CD14-positive monocyte (primary cell): Measurements from ENCODE around the gene ENTPD5. TPM values are rescaled to one million over a fixed set of nuclear protein-coding genes. Genes with fewer than 3 reads are reported as not detected.
"Not testable (repeated sequence)": the region's sequence is repeated elsewhere in the genome, so short reads cannot be mapped to it uniquely, and the experiment has no call there.

ENCODE experiments used
- DNase-seq, 3 donors: peaks; one replicate each; pipeline ENCODE4 v3.0.0-alpha.2; 2011 to 2022
- H2AFZ ChIP-seq: 2 replicates; pipeline ENCODE4 v1.6.0; 2012; ENCODE audit warnings: mild to moderate bottlenecking, low read depth, low read length, inconsistent platforms; ENCODE audit not compliant: insufficient read depth, poor library complexity, severe bottlenecking
- H3K27ac ChIP-seq, 2 donors: 1 replicate in 1 of 2; 2 replicates in 1 of 2; pipeline ENCODE4 v1.5.1; 2012 to 2013; ENCODE audit warnings: low read length in 2 of 2, control low read depth in 1 of 2, inconsistent platforms in 1 of 2, low read depth in 1 of 2, mild to moderate bottlenecking in 1 of 2
- H3K27me3 ChIP-seq, 2 donors: one replicate each; pipeline versions ENCODE4 v1.6.0 to v1.6.1; 2011 to 2013; ENCODE audit warnings: low read length in 2 of 2; ENCODE audit not compliant: control insufficient read depth in 2 of 2, insufficient read depth in 2 of 2
- H3K36me3 ChIP-seq, 2 donors: replicated peaks in 1 of 2; 1 replicate in 1 of 2; 2 replicates in 1 of 2; pipeline versions ENCODE4 v1.5.1 to v1.6.1; 2012 to 2013; ENCODE audit warnings: low read length in 2 of 2, control low read depth in 1 of 2, inconsistent platforms in 1 of 2, mild to moderate bottlenecking in 1 of 2; ENCODE audit not compliant: insufficient read depth in 2 of 2, control insufficient read depth in 1 of 2
- H3K4me1 ChIP-seq, 2 donors: 1 replicate in 1 of 2; 2 replicates in 1 of 2; pipeline versions ENCODE4 v1.5.1 to v1.6.1; 2012 to 2013; ENCODE audit warnings: low read length in 2 of 2, control low read depth in 1 of 2, inconsistent platforms in 1 of 2, mild to moderate bottlenecking in 1 of 2, moderate library complexity in 1 of 2; ENCODE audit not compliant: insufficient read depth in 2 of 2, control insufficient read depth in 1 of 2
- H3K4me2 ChIP-seq: replicated peaks from 2 replicates; pipeline ENCODE3; 2012; ENCODE audit warnings: low read length, moderate library complexity, mild to moderate bottlenecking; ENCODE audit not compliant: poor library complexity, severe bottlenecking; ENCODE audit errors: extremely low read depth
- H3K4me3 ChIP-seq, 3 experiments: fragments of 200-600 bp in 1 of 3; sonication (generic) in 1 of 3; replicated peaks in 1 of 3; 1 replicate in 2 of 3; 2 replicates in 1 of 3; pipeline ENCODE4 v1.5.1; 2011 to 2013; ENCODE audit warnings: low read length in 3 of 3, mild to moderate bottlenecking in 3 of 3, control low read depth in 2 of 3, low read depth in 2 of 3, inconsistent platforms in 1 of 3, moderate library complexity in 1 of 3
- H3K79me2 ChIP-seq: 2 replicates; pipeline ENCODE4 v1.6.0; 2012; ENCODE audit warnings: mild to moderate bottlenecking, control low read depth, inconsistent platforms, low read length, moderate library complexity; ENCODE audit not compliant: insufficient read depth
- H3K9ac ChIP-seq: 2 replicates; pipeline ENCODE4 v1.6.0; 2017; ENCODE audit warnings: low read length, mild to moderate bottlenecking; ENCODE audit not compliant: insufficient read depth, poor library complexity, severe bottlenecking
- H3K9me3 ChIP-seq, 2 donors: replicated peaks in 1 of 2; 1 replicate in 1 of 2; 2 replicates in 1 of 2; pipeline versions ENCODE4 v1.5.1 to v1.6.1; 2012 to 2013; ENCODE audit warnings: low read length in 2 of 2, control low read depth in 1 of 2; ENCODE audit not compliant: control insufficient read depth in 1 of 2, insufficient read depth in 1 of 2
- H4K20me1 ChIP-seq: 2 replicates; pipeline ENCODE4 v1.6.0; 2012; ENCODE audit warnings: mild to moderate bottlenecking, low read length, control low read depth, moderate library complexity; ENCODE audit not compliant: insufficient read depth
- H3K27ac Mint-ChIP-seq, 7 donors: one replicate each; pipeline ENCODE4 v1.8.0; 2020; ENCODE audit warnings: mild to moderate bottlenecking in 7 of 7, mixed read lengths in 7 of 7, moderate library complexity in 6 of 7, inconsistent platforms in 2 of 7
- H3K27me3 Mint-ChIP-seq, 3 donors: one replicate each; pipeline ENCODE4 v1.8.0; 2021 to 2022; ENCODE audit warnings: low read depth in 3 of 3, mild to moderate bottlenecking in 3 of 3, mixed read lengths in 3 of 3, moderate library complexity in 3 of 3, inconsistent platforms in 1 of 3
- H3K36me3 Mint-ChIP-seq, 2 donors: one replicate each; pipeline ENCODE4 v1.8.0; 2020; ENCODE audit warnings: mixed read lengths in 2 of 2, inconsistent platforms in 1 of 2, mild to moderate bottlenecking in 1 of 2
- H3K4me1 Mint-ChIP-seq: one replicate; pipeline ENCODE4 v1.8.0; 2020; ENCODE audit warnings: mild to moderate bottlenecking, mixed read lengths
- H3K4me3 Mint-ChIP-seq, 2 donors: one replicate each; pipeline ENCODE4 v1.8.0; 2020; ENCODE audit warnings: mild to moderate bottlenecking in 2 of 2, mixed read lengths in 2 of 2, moderate library complexity in 1 of 2
- H3K9me3 Mint-ChIP-seq, 7 donors: one replicate each; pipeline ENCODE4 v1.8.0; 2020 to 2022; ENCODE audit warnings: mixed read lengths in 7 of 7, mild to moderate bottlenecking in 6 of 7, moderate library complexity in 6 of 7, inconsistent platforms in 2 of 7
- WGBS: methylation state at CpG from one replicate; pipeline ENCODE4 v1.1.5; 2013; ENCODE audit warnings: missing lambda C conversion rate; ENCODE audit not compliant: insufficient coverage; 5-methylcytosine and 5-hydroxymethylcytosine counted together
- intact Hi-C, 2 donors: fragments of 100-400 bp; cut with micrococcal nuclease; formaldehyde crosslinking; loops; one replicate each; pipeline versions ENCODE4 v1.15.0 to v1.15.1; 2023
- polyA plus RNA-seq, 3 donors: library from polyadenylated mRNA; depleted of rRNA in 1 of 3; unstranded in 2 of 3; stranded (reverse) in 1 of 3; fragments of 300-500 nt in 2 of 3; fragments of >200 nt in 1 of 3; fragmentation: Illumina TruSeq in 2 of 3; gene quantifications; 1 replicate in 2 of 3; 2 replicates in 1 of 3; pipeline ENCODE4 v1.2.3, GENCODE V29; 2012 to 2021
- TF ChIP-seq, protein P1 (sequence below): fragments of 200-600 bp; IDR thresholded peaks from one replicate; pipeline ENCODE4 v1.8.0; 2022; ENCODE audit warnings: antibody characterized with exemption, mild to moderate bottlenecking

The ENTPD5 gene
- polyA plus RNA-seq, 3 donors, result 2.3 to 4.3 (median 2.7) TPM

DNA sequence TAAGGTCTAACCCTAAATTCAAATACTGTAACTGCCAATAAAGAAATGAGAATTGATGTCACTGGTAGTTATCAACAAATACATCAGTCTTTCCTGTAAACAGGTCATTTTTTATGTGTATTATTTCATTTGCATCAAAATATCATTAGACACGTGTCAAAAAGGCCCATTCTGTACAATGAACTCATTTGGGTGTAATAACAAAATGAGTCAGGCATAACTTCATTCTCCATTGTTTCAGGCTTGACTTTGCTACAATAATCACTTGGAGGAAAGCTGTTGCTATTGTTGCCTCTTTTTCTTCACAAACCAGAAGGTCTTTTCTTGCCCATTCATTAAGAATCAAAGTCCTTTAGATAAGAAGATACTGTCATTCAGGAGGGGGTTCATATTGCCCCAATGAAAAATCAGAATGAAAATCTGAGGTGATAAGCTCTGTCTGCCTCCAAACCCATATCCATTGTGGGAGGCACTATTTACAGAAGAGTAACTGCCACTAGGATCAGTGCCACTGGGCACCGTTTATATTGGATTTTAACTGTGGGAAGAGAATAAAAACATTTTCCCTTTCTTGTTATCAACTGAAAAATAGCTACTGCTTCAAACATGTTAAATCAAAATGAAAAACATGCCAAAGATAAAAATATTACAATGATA is 10.1 kb downstream of the ENTPD5 start:
- no peak overlapping the region for H3K4me2 ChIP-seq
- intact Hi-C loops, result no loop called here
- H3K4me3 ChIP-seq, result no peak overlapping the region
- H3K79me2 ChIP-seq, result no peaks in the 10 kb centered on the region
- no peaks in the 10 kb centered on the region for H3K9me3 ChIP-seq
- H3K27ac ChIP-seq, result no peak overlapping the region
- no peak overlapping the region for H2AFZ ChIP-seq
- Mint-ChIP-seq H3K4me3 (no peak overlapping the region), H3K36me3 (peaks cover 25 to 31% of the 10 kb centered on the region in 2 donors), H3K4me1 (peaks cover 2% of the 10 kb centered on the region), H3K9me3 (no peaks in the 10 kb centered on the region), H3K27me3 (no peaks in the 10 kb centered on the region), H3K27ac (no peak overlapping the region)
- no peak overlapping the region for H3K9ac ChIP-seq
- no peaks in the 10 kb centered on the region for H4K20me1 ChIP-seq
- no CpG with 5 or more reads among the region's 2 CpGs for WGBS
- no peaks in the 10 kb centered on the region for H3K4me1 ChIP-seq
- TF ChIP-seq, protein P1, sequence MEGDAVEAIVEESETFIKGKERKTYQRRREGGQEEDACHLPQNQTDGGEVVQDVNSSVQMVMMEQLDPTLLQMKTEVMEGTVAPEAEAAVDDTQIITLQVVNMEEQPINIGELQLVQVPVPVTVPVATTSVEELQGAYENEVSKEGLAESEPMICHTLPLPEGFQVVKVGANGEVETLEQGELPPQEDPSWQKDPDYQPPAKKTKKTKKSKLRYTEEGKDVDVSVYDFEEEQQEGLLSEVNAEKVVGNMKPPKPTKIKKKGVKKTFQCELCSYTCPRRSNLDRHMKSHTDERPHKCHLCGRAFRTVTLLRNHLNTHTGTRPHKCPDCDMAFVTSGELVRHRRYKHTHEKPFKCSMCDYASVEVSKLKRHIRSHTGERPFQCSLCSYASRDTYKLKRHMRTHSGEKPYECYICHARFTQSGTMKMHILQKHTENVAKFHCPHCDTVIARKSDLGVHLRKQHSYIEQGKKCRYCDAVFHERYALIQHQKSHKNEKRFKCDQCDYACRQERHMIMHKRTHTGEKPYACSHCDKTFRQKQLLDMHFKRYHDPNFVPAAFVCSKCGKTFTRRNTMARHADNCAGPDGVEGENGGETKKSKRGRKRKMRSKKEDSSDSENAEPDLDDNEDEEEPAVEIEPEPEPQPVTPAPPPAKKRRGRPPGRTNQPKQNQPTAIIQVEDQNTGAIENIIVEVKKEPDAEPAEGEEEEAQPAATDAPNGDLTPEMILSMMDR, result no peak
- DNase-seq, result no peak
- H3K27me3 ChIP-seq, result no peaks in the 10 kb centered on the region
- peaks cover 5 to 33% of the 10 kb centered on the region in 2 donors for H3K36me3 ChIP-seq

DNA sequence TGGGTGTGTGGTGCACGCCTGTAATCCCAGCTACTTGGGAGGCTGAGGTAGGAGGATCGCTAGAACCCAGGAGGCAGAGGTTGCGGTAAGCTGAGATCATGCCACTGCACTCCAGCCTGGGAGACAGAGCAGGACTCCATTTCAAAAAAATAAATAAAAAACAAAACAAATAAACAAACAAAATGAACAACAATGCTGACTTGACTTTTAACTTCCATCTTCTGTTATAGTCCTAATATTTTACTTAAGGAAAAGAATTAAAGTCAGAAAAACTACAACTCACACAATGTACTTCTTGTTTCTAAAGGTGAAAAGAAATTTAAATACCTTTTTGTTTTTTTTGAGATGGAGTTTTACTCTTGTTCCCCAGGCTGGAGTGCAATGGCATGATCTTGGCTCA is 13.4 kb downstream of the ENTPD5 start:
- H3K36me3 ChIP-seq, result peaks cover 5 to 32% of the 10 kb centered on the region in 2 donors
- peaks cover 27 to 28% of the 10 kb centered on the region in 2 donors for H3K36me3 Mint-ChIP-seq
- H3K4me1 ChIP-seq, H2AFZ ChIP-seq, H3K79me2 ChIP-seq, H3K9me3 ChIP-seq, H4K20me1 ChIP-seq, H3K9me3 Mint-ChIP-seq, H3K27ac ChIP-seq, DNase-seq, H3K4me3 Mint-ChIP-seq, H3K27me3 Mint-ChIP-seq, H3K9ac ChIP-seq, H3K4me1 Mint-ChIP-seq, H3K27me3 ChIP-seq, H3K4me2 ChIP-seq, intact Hi-C loops, H3K4me3 ChIP-seq: not testable (repeated sequence)
- WGBS, result no CpG with 5 or more reads among the region's 3 CpGs
- peak overlapping the region in 1 of 7 donors; percentile 4 for H3K27ac Mint-ChIP-seq
